ENCODE measurements around the gene IL12RB2. TPM values are rescaled to one million over a fixed set of nuclear protein-coding genes. Genes with fewer than 3 reads are reported as not detected.

The IL12RB2 gene
- total and polyA plus RNA-seq, 2 donors (not counting 3 experiments of a cell fraction or from before 2014, with no cell fraction given) = 0.42 TPM; not detected in 1

GRCh38 chr1:67436511-67437055, 128.9 kb downstream of the IL12RB2 start:
- Histone ChIP-seq H3K27me3 (ENCODE audit: control insufficient read depth in 2 of 2, insufficient read depth in 2 of 2, low read length in 2 of 2) (no peaks in the 10 kb centered on the region), H4K20me1 (replicated peaks; ENCODE audit: control insufficient read depth, extremely low read depth, insufficient read depth, low read length) (no peaks in the 10 kb centered on the region), H2AFZ (ENCODE audit: low read depth, low read length) (no peak overlapping the region), H3K36me3 (ENCODE audit: control insufficient read depth in 2 of 2, extremely low read depth in 1 of 2, insufficient read depth in 2 of 2, low read length in 2 of 2) (no peaks in the 10 kb centered on the region), H3K4me2 (ENCODE audit: insufficient read depth, low read length) (no peak overlapping the region), H3K9me3 (replicated peaks; ENCODE audit: control insufficient read depth, insufficient read depth, low read length) (no peaks in the 10 kb centered on the region), H3K4me1 (ENCODE audit: control insufficient read depth, extremely low read depth, insufficient read depth, low read length) (peaks cover 8% of the 10 kb centered on the region), H3K79me2 (ENCODE audit: control insufficient read depth, insufficient read depth, low read length) (no peaks in the 10 kb centered on the region), H3K9ac (replicated peaks; ENCODE audit: extremely low read depth, insufficient read depth, low read length) (no peak overlapping the region), H3K4me3 (replicated peaks in 1 of 3; ENCODE audit: insufficient read depth in 1 of 3, low read depth in 1 of 3, low read length in 3 of 3) (no peak overlapping the region), H3K9me1 (replicated peaks; ENCODE audit: control insufficient read depth, extremely low read depth, insufficient read depth, low read length) (no peaks in the 10 kb centered on the region), H3K27ac (ENCODE audit: insufficient read depth, low read depth, low read length) (no peak overlapping the region)
- POLR2A ChIA-PET = no interaction called here
- BruUV-seq (replicated peaks) = no TSS peak
- dilution Hi-C loops (cut with MboI; ENCODE audit: extremely low pct_ligation_motif_present, low sequenced_read_pairs) = no loop called here
- no peak for FAIRE-seq
- intact Hi-C loops (cut with micrococcal nuclease) = no loop called here
- no peak for DNase-seq (ENCODE audit: low read depth, low spot score)
- no peak for TF ChIP-seq GATA2 (IDR thresholded peaks at IDR 0.05; ENCODE audit: insufficient read depth, insufficient read length, low read depth, low read length)
- TF ChIP-seq, protein P1, sequence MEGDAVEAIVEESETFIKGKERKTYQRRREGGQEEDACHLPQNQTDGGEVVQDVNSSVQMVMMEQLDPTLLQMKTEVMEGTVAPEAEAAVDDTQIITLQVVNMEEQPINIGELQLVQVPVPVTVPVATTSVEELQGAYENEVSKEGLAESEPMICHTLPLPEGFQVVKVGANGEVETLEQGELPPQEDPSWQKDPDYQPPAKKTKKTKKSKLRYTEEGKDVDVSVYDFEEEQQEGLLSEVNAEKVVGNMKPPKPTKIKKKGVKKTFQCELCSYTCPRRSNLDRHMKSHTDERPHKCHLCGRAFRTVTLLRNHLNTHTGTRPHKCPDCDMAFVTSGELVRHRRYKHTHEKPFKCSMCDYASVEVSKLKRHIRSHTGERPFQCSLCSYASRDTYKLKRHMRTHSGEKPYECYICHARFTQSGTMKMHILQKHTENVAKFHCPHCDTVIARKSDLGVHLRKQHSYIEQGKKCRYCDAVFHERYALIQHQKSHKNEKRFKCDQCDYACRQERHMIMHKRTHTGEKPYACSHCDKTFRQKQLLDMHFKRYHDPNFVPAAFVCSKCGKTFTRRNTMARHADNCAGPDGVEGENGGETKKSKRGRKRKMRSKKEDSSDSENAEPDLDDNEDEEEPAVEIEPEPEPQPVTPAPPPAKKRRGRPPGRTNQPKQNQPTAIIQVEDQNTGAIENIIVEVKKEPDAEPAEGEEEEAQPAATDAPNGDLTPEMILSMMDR (IDR thresholded peaks at IDR 0.05; ENCODE audit: extremely low read depth in 1 of 2, insufficient read depth in 1 of 2, low read depth in 1 of 2, low read length in 2 of 2) = no peak
- TF ChIP-seq FOS (IDR thresholded peaks at IDR 0.05; ENCODE audit: borderline replicate concordance, insufficient read depth, low read length) = no peak
- no peak for TF ChIP-seq POLR2AphosphoS5 (IDR thresholded peaks at IDR 0.05; ENCODE audit: insufficient read depth, low read depth, low read length)
- no peak for TF ChIP-seq MAX (IDR thresholded peaks at IDR 0.05; ENCODE audit: insufficient read depth, insufficient read length)
- TF ChIP-seq POLR2A (IDR thresholded peaks at IDR 0.05; ENCODE audit: low read depth, low read length) = no peak
- TF ChIP-seq MYC (IDR thresholded peaks at IDR 0.05; ENCODE audit: low read depth, low read length) = no peak
- TF ChIP-seq EZH2 (IDR thresholded peaks at IDR 0.05; ENCODE audit: borderline replicate concordance, low read depth, low read length, severe bottlenecking) = no peak
- no peak for TF ChIP-seq JUN (IDR thresholded peaks at IDR 0.05; ENCODE audit: borderline replicate concordance, insufficient read depth, insufficient read length, low read depth)
- CTCF ChIA-PET = interaction anchor here (1.2 kb wide), 1 partner anchor 9 kb away, joined by 5 read pairs; no protein-coding TSS in a partner anchor

All from endothelial cell of umbilical vein (primary cell).